ENCODE results near the gene ACIN1.

- no peak for TF ChIP-seq CTCF (IDR thresholded peaks at IDR 0.05; ENCODE audit: low read length)
- no peak for TF ChIP-seq EZH2 (IDR thresholded peaks at IDR 0.05; ENCODE audit: borderline replicate concordance, low read length)
Observed at GRCh38 chr14:23143911-23144310, 49.0 kb upstream of the ACIN1 start.

Data from OCI-LY1 (cell line).